PFSK-1 (cell line): Measurements from ENCODE around the gene MARCKS.

Experiments used
- POLR2AphosphoS5 ChIP-seq: IDR thresholded peaks from 2 replicates; pipeline ENCODE4 v1.6.1; 2012; ENCODE audit warnings: low read depth, mild to moderate bottlenecking, control low read depth, low read length, moderate library complexity
- TAF1 ChIP-seq: IDR thresholded peaks from 2 replicates; pipeline ENCODE4 v1.6.1; 2012; ENCODE audit warnings: low read length, control low read depth, borderline replicate concordance; ENCODE audit not compliant: insufficient read depth
- TF ChIP-seq, protein P1 (sequence below), 2 experiments: IDR thresholded peaks; 2 replicates each; pipeline versions ENCODE4 v1.6.1 to v1.8.0; 2011 to 2012; ENCODE audit warnings: low read depth in 2 of 2, low read length in 2 of 2, control low read depth in 1 of 2, inconsistent platforms in 1 of 2, mild to moderate bottlenecking in 1 of 2, moderate library complexity in 1 of 2; ENCODE audit not compliant: insufficient read depth in 1 of 2

DNA sequence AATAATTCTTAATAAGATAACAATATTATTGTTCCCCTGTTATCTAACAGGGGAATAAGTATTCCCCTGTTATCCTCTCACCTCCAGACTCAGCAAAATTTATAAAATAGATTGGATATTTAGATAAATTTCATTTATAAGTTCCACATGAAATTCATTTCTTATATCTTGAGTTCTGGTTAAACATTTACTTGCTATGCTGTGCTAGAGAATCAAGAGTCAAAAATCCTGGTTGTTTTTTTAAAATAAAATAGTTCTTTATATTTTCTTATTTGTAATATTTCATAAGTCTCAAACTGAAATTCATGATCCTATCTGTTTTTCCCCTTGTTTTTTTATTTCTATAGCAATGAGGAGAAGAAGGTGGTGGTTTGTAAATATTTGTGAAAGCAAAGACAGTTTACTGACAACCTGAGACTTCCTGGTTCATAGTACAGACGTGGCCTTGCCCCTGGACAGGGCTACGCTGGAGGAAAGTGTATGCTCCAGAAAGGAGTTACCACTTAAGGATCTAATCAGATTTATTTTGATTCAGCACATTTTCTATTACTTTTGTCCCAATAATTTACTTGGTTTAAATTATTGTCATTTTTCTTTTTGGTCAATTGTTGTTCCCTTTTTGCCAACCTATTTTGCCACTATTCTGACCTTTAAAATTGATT is 37.8 kb upstream of the MARCKS start:
- no peak for TF ChIP-seq TAF1
- TF ChIP-seq, protein P1, sequence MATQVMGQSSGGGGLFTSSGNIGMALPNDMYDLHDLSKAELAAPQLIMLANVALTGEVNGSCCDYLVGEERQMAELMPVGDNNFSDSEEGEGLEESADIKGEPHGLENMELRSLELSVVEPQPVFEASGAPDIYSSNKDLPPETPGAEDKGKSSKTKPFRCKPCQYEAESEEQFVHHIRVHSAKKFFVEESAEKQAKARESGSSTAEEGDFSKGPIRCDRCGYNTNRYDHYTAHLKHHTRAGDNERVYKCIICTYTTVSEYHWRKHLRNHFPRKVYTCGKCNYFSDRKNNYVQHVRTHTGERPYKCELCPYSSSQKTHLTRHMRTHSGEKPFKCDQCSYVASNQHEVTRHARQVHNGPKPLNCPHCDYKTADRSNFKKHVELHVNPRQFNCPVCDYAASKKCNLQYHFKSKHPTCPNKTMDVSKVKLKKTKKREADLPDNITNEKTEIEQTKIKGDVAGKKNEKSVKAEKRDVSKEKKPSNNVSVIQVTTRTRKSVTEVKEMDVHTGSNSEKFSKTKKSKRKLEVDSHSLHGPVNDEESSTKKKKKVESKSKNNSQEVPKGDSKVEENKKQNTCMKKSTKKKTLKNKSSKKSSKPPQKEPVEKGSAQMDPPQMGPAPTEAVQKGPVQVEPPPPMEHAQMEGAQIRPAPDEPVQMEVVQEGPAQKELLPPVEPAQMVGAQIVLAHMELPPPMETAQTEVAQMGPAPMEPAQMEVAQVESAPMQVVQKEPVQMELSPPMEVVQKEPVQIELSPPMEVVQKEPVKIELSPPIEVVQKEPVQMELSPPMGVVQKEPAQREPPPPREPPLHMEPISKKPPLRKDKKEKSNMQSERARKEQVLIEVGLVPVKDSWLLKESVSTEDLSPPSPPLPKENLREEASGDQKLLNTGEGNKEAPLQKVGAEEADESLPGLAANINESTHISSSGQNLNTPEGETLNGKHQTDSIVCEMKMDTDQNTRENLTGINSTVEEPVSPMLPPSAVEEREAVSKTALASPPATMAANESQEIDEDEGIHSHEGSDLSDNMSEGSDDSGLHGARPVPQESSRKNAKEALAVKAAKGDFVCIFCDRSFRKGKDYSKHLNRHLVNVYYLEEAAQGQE (IDR thresholded peaks at IDR 0.05; ENCODE audit: insufficient read depth in 1 of 2, low read depth in 2 of 2, low read length in 2 of 2), result no peak
- no peak for TF ChIP-seq POLR2AphosphoS5
